Ovary (tissue), 3 donors: ENCODE measurements around the gene SLC2A1.

Experiments
- CTCF ChIP-seq, 3 donors: fragments of 450-650 bp in 2 of 3; fragments of 200-600 bp in 1 of 3; IDR thresholded peaks; one replicate each; pipeline versions ENCODE4 v1.5.1 to v1.8.0; 2016 to 2022; ENCODE audit warnings: antibody characterized with exemption in 3 of 3, mild to moderate bottlenecking in 1 of 3
- EP300 ChIP-seq: sonication (generic); formaldehyde crosslinking; IDR thresholded peaks from one replicate; pipeline ENCODE4 v1.6.1; 2017; ENCODE audit warnings: antibody characterized with exemption
- POLR2A ChIP-seq: fragments of 450-650 bp; IDR thresholded peaks from one replicate; pipeline ENCODE4 v1.6.1; 2017; ENCODE audit warnings: antibody characterized with exemption, mild to moderate bottlenecking, moderate library complexity
- donor health status: DM: no; HTN: no; CAD: no.

GRCh38 chr1:42926879-42927242 is 31.8 kb downstream of the SLC2A1 start:
- TF ChIP-seq EP300 (no peak), CTCF (IDR thresholded peaks at IDR 0.05) (no peak), POLR2A (no peak)
